ENCODE measurements around the gene C2orf49.
A peak's percentile ranks its signal among the peaks of the same experiment; 100 is the strongest.

The C2orf49 gene

DNA sequence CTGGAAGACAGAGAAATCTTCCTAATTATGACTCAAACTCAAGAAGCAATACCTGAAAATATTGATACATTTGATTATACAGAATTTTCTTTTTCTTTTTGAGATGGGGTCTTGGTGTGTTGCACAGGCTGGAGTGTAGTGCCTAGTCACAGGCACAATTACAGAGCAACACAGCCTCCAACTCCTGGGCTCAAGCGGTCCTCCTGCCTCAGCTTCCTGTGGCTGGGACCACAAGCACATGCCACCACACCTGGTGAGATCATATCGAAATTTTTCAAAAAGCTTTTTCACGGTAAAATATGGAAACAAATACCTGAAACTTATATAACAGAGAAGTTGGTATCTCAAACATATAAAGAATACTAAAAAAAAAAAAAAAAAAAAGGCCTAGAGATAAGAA is 35.7 kb upstream of the C2orf49 start:
- H3K4me1 ChIP-seq (ENCODE audit: insufficient read depth, low read length), result no peaks in the 10 kb centered on the region
- H3K27ac ChIP-seq (ENCODE audit: low read length), result no peak overlapping the region
- H3K27me3 ChIP-seq (ENCODE audit: insufficient read depth, low read length), result no peaks in the 10 kb centered on the region
- H3K9me3 ChIP-seq (ENCODE audit: insufficient read depth, low read depth, low read length), result no peaks in the 10 kb centered on the region
- H3K9ac ChIP-seq (ENCODE audit: low read depth, low read length), result no peak overlapping the region
- peaks cover 23% of the 10 kb centered on the region for H3K36me3 ChIP-seq (ENCODE audit: insufficient read depth, low read depth, low read length)
- no peak overlapping the region for H3K4me3 ChIP-seq (ENCODE audit: low read length)

DNA sequence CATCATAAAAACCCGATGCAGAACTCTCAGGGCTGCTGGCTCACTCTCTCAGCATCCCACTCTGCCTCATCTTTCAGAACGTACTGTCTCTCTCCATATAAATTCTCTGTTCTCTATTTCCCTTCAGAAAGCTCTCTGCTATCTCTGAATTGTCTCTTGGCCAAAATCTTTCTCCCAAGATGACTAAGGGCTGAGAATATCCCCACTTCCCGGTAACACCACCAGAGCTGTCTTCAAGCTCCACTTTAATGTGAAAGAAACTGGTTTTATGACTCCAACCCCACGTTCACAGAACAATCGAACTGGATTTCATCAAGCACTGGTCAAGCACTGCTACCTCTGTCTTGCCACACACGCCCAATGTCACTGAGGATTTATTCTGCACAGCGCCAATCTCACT is 30.2 kb upstream of the C2orf49 start:
- peaks cover 13% of the 10 kb centered on the region for H3K4me1 ChIP-seq (ENCODE audit: insufficient read depth, low read length)
- no peaks in the 10 kb centered on the region for H3K9me3 ChIP-seq (ENCODE audit: insufficient read depth, low read depth, low read length)
- H3K27ac ChIP-seq (ENCODE audit: low read length), result no peak overlapping the region
- no peaks in the 10 kb centered on the region for H3K27me3 ChIP-seq (ENCODE audit: insufficient read depth, low read length)
- peaks cover 19% of the 10 kb centered on the region for H3K36me3 ChIP-seq (ENCODE audit: insufficient read depth, low read depth, low read length)
- H3K4me3 ChIP-seq (ENCODE audit: low read length), result no peak overlapping the region
- no peak overlapping the region for H3K9ac ChIP-seq (ENCODE audit: low read depth, low read length)

DNA sequence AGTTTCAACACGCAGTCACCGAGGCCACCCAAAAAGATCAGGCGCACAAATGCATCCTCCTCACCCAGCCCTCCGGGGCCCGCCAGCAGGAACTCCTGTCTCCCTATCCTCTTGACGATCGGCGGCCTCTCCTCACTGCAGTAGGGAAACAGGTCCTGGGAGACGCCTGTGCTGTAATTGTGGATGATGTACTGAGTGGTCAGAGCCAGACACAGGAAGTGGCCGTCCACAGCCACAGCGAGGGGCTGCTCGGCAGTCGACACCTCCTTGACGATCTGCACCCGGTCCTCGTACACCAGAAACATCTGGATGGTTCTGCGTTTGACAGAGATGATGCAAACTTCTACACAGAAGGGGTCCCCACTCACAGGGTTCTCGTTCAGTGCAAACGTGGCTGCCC is 29.8 kb upstream of the C2orf49 start:
- Histone ChIP-seq H3K9me3 (ENCODE audit: insufficient read depth, low read depth, low read length) (no peaks in the 10 kb centered on the region), H3K4me1 (ENCODE audit: insufficient read depth, low read length) (peaks cover 13% of the 10 kb centered on the region), H3K27ac (ENCODE audit: low read length) (no peak overlapping the region), H3K36me3 (ENCODE audit: insufficient read depth, low read depth, low read length) (peaks cover 19% of the 10 kb centered on the region), H3K27me3 (ENCODE audit: insufficient read depth, low read length) (no peaks in the 10 kb centered on the region), H3K4me3 (ENCODE audit: low read length) (no peak overlapping the region), H3K9ac (ENCODE audit: low read depth, low read length) (no peak overlapping the region)

DNA sequence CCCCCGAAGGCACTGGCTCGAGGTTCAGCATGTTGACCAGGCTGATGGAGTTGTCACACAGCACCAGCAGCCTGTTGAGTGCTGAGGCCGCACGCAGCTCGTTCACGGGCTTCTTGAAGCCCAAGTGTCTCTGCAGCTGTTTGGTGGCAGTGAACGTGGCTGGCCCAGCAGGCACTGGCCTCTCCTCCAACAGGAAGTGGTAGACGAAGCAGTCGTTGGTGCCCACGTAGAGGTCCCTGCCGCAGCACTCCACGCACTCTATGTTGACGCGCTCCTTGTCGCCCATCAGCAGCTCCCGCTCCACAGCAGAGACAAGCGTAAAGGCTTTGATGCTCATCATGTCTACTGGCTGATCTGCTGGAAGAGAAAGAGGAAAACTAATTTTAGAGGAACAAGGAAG is 29.4 kb upstream of the C2orf49 start:
- H3K27ac ChIP-seq (ENCODE audit: low read length), result no peak overlapping the region

DNA sequence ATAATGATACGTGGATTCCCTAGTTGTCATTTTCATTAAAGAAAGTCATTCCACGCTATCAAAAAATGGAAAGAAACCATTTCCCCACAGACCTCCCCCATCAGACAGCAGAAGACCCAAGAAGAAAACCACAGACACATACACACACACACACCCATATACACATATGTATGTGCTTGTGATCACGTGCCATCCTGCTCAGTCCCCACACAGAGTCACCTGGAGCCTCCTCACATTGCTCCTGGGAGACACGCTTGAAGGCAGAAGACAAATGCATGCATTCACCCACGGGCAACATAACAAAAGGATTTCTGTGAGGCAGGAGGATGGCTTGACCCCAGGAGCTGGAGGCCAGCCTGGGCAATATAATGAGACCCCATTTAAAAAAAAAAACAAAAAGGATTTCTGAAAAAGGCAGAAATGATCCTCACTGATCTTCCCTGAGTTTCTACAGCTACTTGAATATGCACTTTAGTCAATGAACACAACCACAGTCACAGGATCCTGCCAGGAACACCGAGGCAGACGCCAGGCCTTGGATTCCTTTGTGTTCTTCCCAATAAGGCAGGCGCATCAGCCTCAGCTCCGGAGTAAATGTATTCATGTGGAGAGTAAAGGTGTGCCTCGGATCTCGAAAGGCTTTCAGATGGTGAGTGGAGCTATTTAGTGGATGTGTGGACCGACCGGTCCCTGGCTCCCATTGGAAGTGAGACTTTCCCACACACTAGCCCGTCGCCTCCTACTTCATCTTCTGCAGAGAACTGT is 28.8 kb upstream of the C2orf49 start:
- H3K4me3 ChIP-seq (ENCODE audit: low read length), result no peak overlapping the region

More for the DNA sequence above, 29.4 kb upstream of the C2orf49 start:
- Histone ChIP-seq H3K4me3 (ENCODE audit: low read length) (no peak overlapping the region), H3K9ac (ENCODE audit: low read depth, low read length) (no peak overlapping the region), H3K36me3 (ENCODE audit: insufficient read depth, low read depth, low read length) (peaks cover 19% of the 10 kb centered on the region), H3K9me3 (ENCODE audit: insufficient read depth, low read depth, low read length) (no peaks in the 10 kb centered on the region), H3K4me1 (ENCODE audit: insufficient read depth, low read length) (peaks cover 13% of the 10 kb centered on the region), H3K27me3 (ENCODE audit: insufficient read depth, low read length) (no peaks in the 10 kb centered on the region)

DNA sequence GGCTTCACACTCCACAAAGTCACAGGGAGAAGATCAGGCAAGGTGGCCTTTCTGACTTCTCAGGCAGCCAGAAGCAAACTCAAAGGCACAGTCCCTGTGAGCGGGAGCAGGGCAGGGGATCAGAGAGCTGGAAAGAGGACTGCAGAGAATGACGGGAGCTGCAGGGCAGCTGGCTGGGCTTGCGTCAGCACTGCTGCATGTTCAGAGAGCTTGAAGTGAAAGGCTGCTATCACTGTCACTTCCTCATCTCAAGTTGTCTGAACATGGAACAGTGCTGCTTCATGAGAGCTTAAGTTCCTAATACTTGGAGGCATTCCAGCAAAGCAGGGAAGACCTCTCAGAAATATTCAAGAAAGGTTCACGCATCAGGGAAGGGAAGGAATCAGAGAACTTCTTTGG is 28.2 kb upstream of the C2orf49 start:
- Histone ChIP-seq H3K4me3 (ENCODE audit: low read length) (no peak overlapping the region), H3K9ac (ENCODE audit: low read depth, low read length) (no peak overlapping the region), H3K36me3 (ENCODE audit: insufficient read depth, low read depth, low read length) (peaks cover 19% of the 10 kb centered on the region), H3K4me1 (ENCODE audit: insufficient read depth, low read length) (peaks cover 13% of the 10 kb centered on the region), H3K27ac (ENCODE audit: low read length) (no peak overlapping the region), H3K9me3 (ENCODE audit: insufficient read depth, low read depth, low read length) (no peaks in the 10 kb centered on the region), H3K27me3 (ENCODE audit: insufficient read depth, low read length) (no peaks in the 10 kb centered on the region)

More for the DNA sequence above, 28.8 kb upstream of the C2orf49 start:
- H3K36me3 ChIP-seq (ENCODE audit: insufficient read depth, low read depth, low read length), result peaks cover 19% of the 10 kb centered on the region
- H3K27ac ChIP-seq (ENCODE audit: low read length), result no peak overlapping the region
- H3K9ac ChIP-seq (ENCODE audit: low read depth, low read length), result peak overlapping the region; percentile 45
- peaks cover 13% of the 10 kb centered on the region for H3K4me1 ChIP-seq (ENCODE audit: insufficient read depth, low read length)
- no peaks in the 10 kb centered on the region for H3K9me3 ChIP-seq (ENCODE audit: insufficient read depth, low read depth, low read length)
- no peaks in the 10 kb centered on the region for H3K27me3 ChIP-seq (ENCODE audit: insufficient read depth, low read length)

DNA sequence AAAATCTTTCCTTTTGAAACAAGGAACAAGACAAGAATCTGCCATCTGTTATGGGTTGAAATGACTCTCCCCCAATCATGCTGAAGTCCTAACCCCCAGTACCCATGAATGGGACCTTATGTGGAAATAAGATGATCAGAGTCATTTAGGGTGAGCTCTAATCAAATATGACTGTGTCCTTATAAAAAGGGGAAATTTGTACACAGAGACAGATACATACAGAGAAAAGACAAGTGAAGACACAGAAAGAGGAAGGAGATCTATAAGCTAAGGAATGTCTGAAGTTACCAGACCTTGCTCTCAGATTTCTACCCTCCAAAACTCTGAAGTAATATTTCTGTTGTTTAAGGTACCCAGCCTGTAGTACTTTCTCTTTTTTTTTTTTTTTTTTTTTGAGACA is 23.5 kb upstream of the C2orf49 start:
- no peaks in the 10 kb centered on the region for H3K27me3 ChIP-seq (ENCODE audit: insufficient read depth, low read length)
- H3K36me3 ChIP-seq (ENCODE audit: insufficient read depth, low read depth, low read length), result no peaks in the 10 kb centered on the region
- H3K4me1 ChIP-seq (ENCODE audit: insufficient read depth, low read length), result peaks cover 6% of the 10 kb centered on the region
- no peak overlapping the region for H3K27ac ChIP-seq (ENCODE audit: low read length)
- H3K9ac ChIP-seq (ENCODE audit: low read depth, low read length), result no peak overlapping the region
- no peak overlapping the region for H3K4me3 ChIP-seq (ENCODE audit: low read length)
- H3K9me3 ChIP-seq (ENCODE audit: insufficient read depth, low read depth, low read length), result no peaks in the 10 kb centered on the region

DNA sequence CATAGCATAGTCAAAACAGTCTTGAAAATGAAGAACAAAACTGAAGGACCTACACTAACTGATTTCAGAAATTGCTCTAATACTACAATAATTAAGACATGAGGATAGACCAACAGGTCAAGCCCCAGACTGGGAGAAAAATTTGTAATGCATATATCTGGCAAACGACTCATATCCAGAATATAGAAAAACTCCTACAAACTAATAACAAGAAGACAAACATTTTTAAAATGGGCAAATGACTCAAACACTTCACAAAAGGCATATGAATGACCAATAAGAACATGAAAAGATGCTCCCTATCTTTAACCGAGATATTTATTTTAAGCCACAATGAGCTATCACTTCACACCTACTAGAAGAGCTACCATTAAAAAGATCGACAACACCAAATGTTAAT is 22.0 kb upstream of the C2orf49 start:
- H3K36me3 ChIP-seq (ENCODE audit: insufficient read depth, low read depth, low read length), result no peaks in the 10 kb centered on the region
- no peaks in the 10 kb centered on the region for H3K9me3 ChIP-seq (ENCODE audit: insufficient read depth, low read depth, low read length)
- no peak overlapping the region for H3K27ac ChIP-seq (ENCODE audit: low read length)
- H3K4me3 ChIP-seq (ENCODE audit: low read length), result no peak overlapping the region
- H3K27me3 ChIP-seq (ENCODE audit: insufficient read depth, low read length), result no peaks in the 10 kb centered on the region
- H3K9ac ChIP-seq (ENCODE audit: low read depth, low read length), result no peak overlapping the region
- no peaks in the 10 kb centered on the region for H3K4me1 ChIP-seq (ENCODE audit: insufficient read depth, low read length)

DNA sequence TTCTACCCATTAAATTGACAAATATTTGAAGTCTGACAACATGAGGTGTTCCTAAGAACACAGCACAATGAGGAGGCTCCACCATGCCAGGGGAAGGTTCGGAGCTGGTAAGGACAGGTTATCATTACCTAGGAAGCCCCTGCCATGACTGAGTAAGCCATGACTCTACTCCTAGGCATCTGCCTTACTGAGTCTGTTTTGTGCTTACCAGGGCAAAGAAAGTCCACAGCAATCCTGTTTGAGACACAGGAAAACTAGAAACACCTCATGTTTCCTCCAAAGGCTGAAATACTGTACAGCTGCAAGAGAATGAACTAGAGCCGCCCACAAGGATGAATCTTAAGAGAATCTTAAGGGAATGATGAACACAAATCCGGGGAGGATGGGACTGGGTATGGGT is 19.4 kb upstream of the C2orf49 start:
- Histone ChIP-seq H3K4me3 (ENCODE audit: low read length) (no peak overlapping the region), H3K9me3 (ENCODE audit: insufficient read depth, low read depth, low read length) (no peaks in the 10 kb centered on the region), H3K36me3 (ENCODE audit: insufficient read depth, low read depth, low read length) (0 out of 2 replicates have a peak, but pooled peaks cover 4% of the 10 kb centered on the region), H3K27ac (ENCODE audit: low read length) (no peak overlapping the region), H3K9ac (ENCODE audit: low read depth, low read length) (no peak overlapping the region), H3K4me1 (ENCODE audit: insufficient read depth, low read length) (no peaks in the 10 kb centered on the region), H3K27me3 (ENCODE audit: insufficient read depth, low read length) (no peaks in the 10 kb centered on the region)

DNA sequence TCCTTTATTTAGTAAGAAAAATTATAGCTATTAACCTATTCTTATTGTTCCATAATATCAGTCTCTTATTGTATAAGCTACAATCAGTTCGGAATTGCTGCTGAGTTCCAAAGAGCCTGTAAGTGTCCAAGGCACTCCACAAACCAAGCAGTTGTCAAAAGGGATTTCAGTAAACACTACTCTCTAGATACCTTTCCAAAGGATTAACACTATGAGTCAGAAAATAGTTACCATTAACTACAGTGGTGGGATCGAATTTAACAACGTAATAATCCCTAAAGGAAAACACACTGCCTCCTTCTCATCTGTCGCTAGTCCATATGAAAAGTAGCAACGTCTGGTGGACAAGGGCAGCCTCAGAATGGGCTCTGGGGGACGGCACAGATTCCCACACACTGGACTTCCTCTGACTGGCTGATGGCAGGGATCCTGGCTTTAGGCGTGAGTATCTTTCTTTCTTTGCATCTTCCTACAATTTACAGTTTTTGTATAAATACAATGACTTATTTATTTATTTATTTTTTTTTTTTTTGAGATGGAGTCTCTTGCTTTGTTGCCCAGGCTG is 16.6 kb upstream of the C2orf49 start:
- Histone ChIP-seq H3K4me1 (ENCODE audit: insufficient read depth, low read length) (peaks cover 10% of the 10 kb centered on the region), H3K9ac (ENCODE audit: low read depth, low read length) (no peak overlapping the region), H3K36me3 (ENCODE audit: insufficient read depth, low read depth, low read length) (0 out of 2 replicates have a peak, but pooled peaks cover 4% of the 10 kb centered on the region), H3K9me3 (ENCODE audit: insufficient read depth, low read depth, low read length) (no peaks in the 10 kb centered on the region), H3K27ac (ENCODE audit: low read length) (no peak overlapping the region), H3K4me3 (ENCODE audit: low read length) (no peak overlapping the region), H3K27me3 (ENCODE audit: insufficient read depth, low read length) (no peaks in the 10 kb centered on the region)

DNA sequence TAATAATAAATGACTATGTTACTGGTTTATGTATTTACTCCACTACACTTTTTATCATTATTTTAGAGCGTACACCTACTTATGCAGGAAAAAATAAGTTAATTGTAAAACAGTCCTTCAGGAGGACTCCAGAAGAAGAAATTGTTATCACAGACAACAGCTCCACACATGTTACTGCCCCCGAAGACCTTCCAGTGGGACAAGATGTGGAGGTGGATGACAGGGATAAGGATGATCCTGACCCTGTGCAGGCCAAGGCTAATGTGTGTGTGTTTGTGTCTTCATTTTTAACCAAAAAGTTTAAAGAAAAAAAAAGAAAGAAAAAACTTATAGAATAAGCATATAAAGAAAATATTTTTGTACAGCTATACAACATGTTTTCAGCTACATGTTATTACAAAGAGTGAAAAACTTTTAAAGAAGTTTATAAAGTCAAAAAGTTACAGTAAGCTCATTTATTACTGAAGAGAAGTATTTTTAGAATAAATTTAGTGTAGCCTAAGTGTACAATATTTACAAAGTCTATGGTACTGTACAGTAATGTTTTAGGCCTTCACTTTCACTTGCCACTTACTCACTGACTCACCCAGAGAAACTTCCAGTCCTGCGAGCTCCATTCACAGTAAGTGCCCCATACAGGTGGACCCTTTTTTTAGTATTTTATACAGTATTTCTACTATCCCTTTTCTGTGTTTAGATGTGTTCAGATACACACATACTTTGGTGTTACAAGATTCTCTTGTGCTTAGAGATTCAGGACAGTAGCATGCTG is 15.3 kb upstream of the C2orf49 start:
- no peaks in the 10 kb centered on the region for H3K9me3 ChIP-seq (ENCODE audit: insufficient read depth, low read depth, low read length)
- 0 out of 2 replicates have a peak, but pooled peaks cover 4% of the 10 kb centered on the region for H3K36me3 ChIP-seq (ENCODE audit: insufficient read depth, low read depth, low read length)
- H3K27me3 ChIP-seq (ENCODE audit: insufficient read depth, low read length), result no peaks in the 10 kb centered on the region
- H3K9ac ChIP-seq (ENCODE audit: low read depth, low read length), result no peak overlapping the region
- no peak overlapping the region for H3K27ac ChIP-seq (ENCODE audit: low read length)
- peaks cover 11% of the 10 kb centered on the region for H3K4me1 ChIP-seq (ENCODE audit: insufficient read depth, low read length)
- H3K4me3 ChIP-seq (ENCODE audit: low read length), result no peak overlapping the region

All from iPS-20b (cell line).